GM12891 (cell line): ENCODE data around the gene PPFIA1.

Experiments used
- POU2F2 ChIP-seq: IDR thresholded peaks from 2 replicates; pipeline ENCODE4 v1.6.1; 2011; ENCODE audit warnings: low read depth, mild to moderate bottlenecking, control low read depth, low read length, moderate library complexity
- TAF1 ChIP-seq: IDR thresholded peaks from 2 replicates; pipeline ENCODE4 v1.6.1; 2011; ENCODE audit warnings: low read depth, low read length, control low read depth

GRCh38 chr11:70409871-70410270, 139.4 kb downstream of the PPFIA1 start:
- TF ChIP-seq TAF1 (no peak), POU2F2 (no peak)
